ENCODE data around the gene COL15A1.

- TF ChIP-seq CTCF (IDR thresholded peaks at IDR 0.05; ENCODE audit: insufficient read depth, low read length) (no peak), REST (IDR thresholded peaks at IDR 0.05; ENCODE audit: insufficient replicate concordance, low read depth) (no peak), GABPA (IDR thresholded peaks at IDR 0.05; ENCODE audit: low read depth) (no peak), POLR2AphosphoS5 (IDR thresholded peaks at IDR 0.05; ENCODE audit: low read depth) (no peak), SPI1 (IDR thresholded peaks at IDR 0.05; ENCODE audit: borderline replicate concordance, low read depth) (no peak)
These were observed 85.5 kb downstream of the COL15A1 start for GRCh38 chr9:99029083-99029645.
